H1 (cell line): ENCODE results near the gene KPNA6. TPM values are rescaled to one million over a fixed set of nuclear protein-coding genes. Genes with fewer than 3 reads are reported as not detected.

ENCODE experiments used
- CTCF ChIP-seq, 3 experiments: IDR thresholded peaks; 1 replicate in 2 of 3; 2 replicates in 1 of 3; pipeline versions ENCODE4 v1.5.1 to v1.6.1; 2011; ENCODE audit warnings: low read length in 3 of 3, mild to moderate bottlenecking in 3 of 3, inconsistent platforms in 2 of 3, low read depth in 1 of 3, moderate library complexity in 1 of 3; ENCODE audit not compliant: insufficient read depth in 1 of 3; ENCODE audit errors: control extremely low read depth in 1 of 3
- HDAC2 ChIP-seq, 2 experiments: fragments of 300-600 bp in 1 of 2; sonication (generic) in 1 of 2; IDR thresholded peaks; 2 replicates each; pipeline ENCODE4 v1.6.1; 2011 to 2012; ENCODE audit warnings: low read depth in 2 of 2, low read length in 2 of 2, mild to moderate bottlenecking in 2 of 2, moderate library complexity in 2 of 2, borderline replicate concordance in 1 of 2, inconsistent platforms in 1 of 2
- POLR2AphosphoS5 ChIP-seq: IDR thresholded peaks from 2 replicates; pipeline ENCODE4 v1.6.1; 2011; ENCODE audit warnings: low read depth, low read length
- POU5F1 ChIP-seq: IDR thresholded peaks from 2 replicates; pipeline ENCODE4 v1.6.1; 2011; ENCODE audit warnings: low read depth, mild to moderate bottlenecking, low read length, moderate library complexity
- SP1 ChIP-seq: IDR thresholded peaks from 2 replicates; pipeline ENCODE4 v1.6.1; 2011; ENCODE audit warnings: low read depth, low read length
- TEAD4 ChIP-seq: IDR thresholded peaks from 2 replicates; pipeline ENCODE4 v1.6.1; 2012; ENCODE audit warnings: low read depth, low read length, inconsistent platforms, mixed read lengths
- polyA plus RNA-seq, 7 experiments: library from polyadenylated mRNA; depleted of rRNA in 3 of 7; stranded (reverse) in 5 of 7; unstranded in 2 of 7; fragments of >200 nt in 5 of 7; fragments of 200-250 nt in 2 of 7; gene quantifications; 1 replicate in 5 of 7; 2 replicates in 1 of 7; 4 replicates in 1 of 7; pipeline versions ENCODE4 v1.2.1 to v1.2.3, GENCODE V29; 2011 to 2013; ENCODE audit warnings: missing spikeins in 2 of 7, mixed read lengths in 2 of 7
- total RNA-seq: library from RNA; stranded (reverse); fragmentation: NEBNext Ultra II Directional; extraction: Animal tissue kit (Norgen Biotek cat#: 25700); gene quantifications from 2 replicates; pipeline ENCODE4 v1.2.1, GENCODE V29; 2021

The KPNA6 gene
- total and polyA plus RNA-seq, 2 of the 8 experiments (the other 6 are each of a cell fraction or from before 2014, with no cell fraction given) = 24.2 to 120 TPM

GRCh38 chr1:32107742-32108661, at the start of gene KPNA6 (continued):
- TF ChIP-seq POLR2AphosphoS5 (peak; percentile 72), SP1 (0 out of 2 replicates have a peak, but pooled peaks have one; percentile 21), HDAC2 (IDR thresholded peaks at IDR 0.05; ENCODE audit: borderline replicate concordance in 1 of 2, low read depth in 2 of 2, low read length in 2 of 2) (peak in 1 of 2 experiments; percentile 82; a peak in 1 of 4 replicates), TEAD4 (no peak), POU5F1 (no peak), CTCF (IDR thresholded peaks at IDR 0.05; ENCODE audit: control extremely low read depth in 1 of 3, insufficient read depth in 1 of 3, low read depth in 1 of 3, low read length in 3 of 3) (0 out of 4 replicates have a peak, but pooled peaks of 1 of the 3 experiments have one; percentile 3)
